MM.1S (cell line): ENCODE data around the gene MOGAT1.
"Not testable (repeated sequence)": the region's sequence is repeated elsewhere in the genome, so short reads cannot be mapped to it uniquely, and the experiment has no call there.

Source experiments
- DNase-seq: peaks from one replicate; pipeline ENCODE4 v3.0.0-alpha.2; 2015
- H2AFZ ChIP-seq: fragments of 300-600 bp; sonication (generic); 2 replicates; pipeline ENCODE4 v1.6.0; 2016; ENCODE audit warnings: antibody characterized with exemption, low read length
- H3F3A ChIP-seq: fragments of 300-600 bp; sonication (generic); 2 replicates; pipeline ENCODE4 v1.6.1; 2016; ENCODE audit warnings: mild to moderate bottlenecking, antibody characterized with exemption, low read length, moderate library complexity, mixed read lengths; ENCODE audit not compliant: insufficient read depth
- H3K27ac ChIP-seq: fragments of 300-600 bp; sonication (generic); 2 replicates; pipeline ENCODE4 v1.5.1; 2016; ENCODE audit warnings: mild to moderate bottlenecking, low read length
- H3K27me3 ChIP-seq: fragments of 300-600 bp; sonication (generic); replicated peaks from 2 replicates; pipeline ENCODE4 v1.6.0; 2016; ENCODE audit warnings: low read length; ENCODE audit not compliant: insufficient read depth
- H3K36me3 ChIP-seq: fragments of 300-600 bp; sonication (generic); replicated peaks from 2 replicates; pipeline ENCODE4 v1.6.1; 2016; ENCODE audit warnings: mild to moderate bottlenecking, low read length, mixed read lengths; ENCODE audit not compliant: insufficient read depth
- H3K4me1 ChIP-seq: fragments of 300-600 bp; sonication (generic); 2 replicates; pipeline ENCODE4 v1.6.1; 2016; ENCODE audit warnings: low read length, mixed read lengths
- H3K4me2 ChIP-seq: fragments of 300-600 bp; sonication (generic); 2 replicates; pipeline ENCODE4 v1.6.0; 2016; ENCODE audit warnings: low read depth, low read length
- H3K4me3 ChIP-seq: fragments of 300-600 bp; sonication (generic); 2 replicates; pipeline ENCODE4 v1.5.1; 2016; ENCODE audit warnings: low read length, mixed read lengths
- H3K79me2 ChIP-seq: fragments of 300-600 bp; sonication (generic); 2 replicates; pipeline ENCODE4 v1.6.1; 2016; ENCODE audit warnings: mixed run types, low read length, mixed read lengths
- H3K9ac ChIP-seq: fragments of 300-600 bp; sonication (generic); 2 replicates; pipeline ENCODE4 v1.6.1; 2016; ENCODE audit warnings: low read length, mixed read lengths
- H3K9me2 ChIP-seq: fragments of 300-600 bp; sonication (generic); replicated peaks from 2 replicates; pipeline ENCODE4 v1.6.1; 2016; ENCODE audit warnings: mild to moderate bottlenecking, low read length, mixed read lengths; ENCODE audit not compliant: insufficient read depth
- H3K9me3 ChIP-seq: fragments of 300-600 bp; sonication (generic); replicated peaks from 2 replicates; pipeline ENCODE4 v1.6.1; 2016; ENCODE audit warnings: mild to moderate bottlenecking, low read length, mixed read lengths; ENCODE audit not compliant: insufficient read depth
- H4K20me1 ChIP-seq: fragments of 300-600 bp; sonication (generic); 2 replicates; pipeline ENCODE4 v1.6.1; 2016; ENCODE audit warnings: mild to moderate bottlenecking, low read length, moderate library complexity, mixed read lengths; ENCODE audit not compliant: insufficient read depth
- EZH2 ChIP-seq: fragments of 300-600 bp; sonication (generic); optimal IDR thresholded peaks from 2 replicates; pipeline ENCODE3; 2017; ENCODE audit warnings: low read depth, mild to moderate bottlenecking, antibody characterized with exemption, low read length, mixed read lengths
- EZH2phosphoT487 ChIP-seq: fragments of 300-600 bp; sonication (generic); IDR thresholded peaks from 2 replicates; pipeline ENCODE4 v1.6.1; 2018; ENCODE audit warnings: antibody characterized with exemption, low read length
- TF ChIP-seq, protein P1 (sequence below): fragments of 300-600 bp; sonication (generic); IDR thresholded peaks from 2 replicates; pipeline ENCODE4 v1.5.1; 2016; ENCODE audit warnings: antibody characterized with exemption, low read length, mixed read lengths

Gene MOGAT1

DNA sequence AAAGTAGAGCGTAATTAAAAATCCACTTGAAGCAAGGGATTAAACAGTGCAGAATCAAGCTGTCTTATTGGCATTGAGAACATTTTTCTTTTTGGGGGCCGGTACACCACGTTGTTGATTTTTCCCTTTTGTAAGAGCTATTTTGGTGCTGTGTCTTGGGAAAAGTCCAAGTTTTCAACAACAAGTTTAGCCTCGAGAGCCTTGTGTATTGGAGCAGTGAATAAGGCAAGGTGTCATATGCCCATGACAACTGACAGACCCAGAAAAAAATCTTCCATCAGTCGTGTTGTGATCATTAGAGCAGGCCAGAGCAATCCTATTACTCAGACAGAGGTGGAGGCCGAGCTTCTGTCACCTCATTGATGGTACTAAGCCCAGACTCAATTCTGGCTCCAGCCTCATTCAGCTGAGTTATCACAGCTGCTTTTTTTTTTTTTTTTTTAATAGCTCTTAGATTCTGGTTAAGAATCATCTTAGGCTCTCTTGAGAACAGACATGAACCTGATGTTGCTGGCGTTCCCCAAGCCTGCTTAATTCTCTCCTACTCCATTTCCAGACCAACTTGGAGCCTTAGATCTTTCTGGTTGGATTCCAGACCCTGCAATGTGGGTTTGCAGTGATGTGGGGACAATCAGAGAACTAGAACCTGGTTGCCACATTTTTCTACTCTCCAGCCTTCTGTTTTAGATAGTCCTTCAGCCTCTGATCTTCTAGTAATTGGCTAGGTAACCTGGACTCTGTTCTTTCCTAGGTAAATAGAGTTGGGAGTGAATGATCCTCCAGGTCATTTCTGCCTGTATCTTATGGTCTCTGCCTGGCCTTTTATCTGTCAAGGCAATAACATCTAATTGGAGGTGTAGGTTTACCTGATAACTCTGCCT lies 43.1 kb downstream of the MOGAT1 start:
- no peaks in the 10 kb centered on the region for H3K9me2 ChIP-seq
- no peaks in the 10 kb centered on the region for H3K79me2 ChIP-seq
- H3K27ac ChIP-seq, result no peak overlapping the region
- H3K4me1 ChIP-seq, result no peaks in the 10 kb centered on the region
- no peaks in the 10 kb centered on the region for H3K9me3 ChIP-seq
- TF ChIP-seq, protein P1, sequence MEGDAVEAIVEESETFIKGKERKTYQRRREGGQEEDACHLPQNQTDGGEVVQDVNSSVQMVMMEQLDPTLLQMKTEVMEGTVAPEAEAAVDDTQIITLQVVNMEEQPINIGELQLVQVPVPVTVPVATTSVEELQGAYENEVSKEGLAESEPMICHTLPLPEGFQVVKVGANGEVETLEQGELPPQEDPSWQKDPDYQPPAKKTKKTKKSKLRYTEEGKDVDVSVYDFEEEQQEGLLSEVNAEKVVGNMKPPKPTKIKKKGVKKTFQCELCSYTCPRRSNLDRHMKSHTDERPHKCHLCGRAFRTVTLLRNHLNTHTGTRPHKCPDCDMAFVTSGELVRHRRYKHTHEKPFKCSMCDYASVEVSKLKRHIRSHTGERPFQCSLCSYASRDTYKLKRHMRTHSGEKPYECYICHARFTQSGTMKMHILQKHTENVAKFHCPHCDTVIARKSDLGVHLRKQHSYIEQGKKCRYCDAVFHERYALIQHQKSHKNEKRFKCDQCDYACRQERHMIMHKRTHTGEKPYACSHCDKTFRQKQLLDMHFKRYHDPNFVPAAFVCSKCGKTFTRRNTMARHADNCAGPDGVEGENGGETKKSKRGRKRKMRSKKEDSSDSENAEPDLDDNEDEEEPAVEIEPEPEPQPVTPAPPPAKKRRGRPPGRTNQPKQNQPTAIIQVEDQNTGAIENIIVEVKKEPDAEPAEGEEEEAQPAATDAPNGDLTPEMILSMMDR, result no peak
- TF ChIP-seq EZH2phosphoT487 (no peak), EZH2 (no peak)
- H3K4me2 ChIP-seq, result no peak overlapping the region
- H2AFZ ChIP-seq, result no peak overlapping the region
- H3F3A ChIP-seq, result no peaks in the 10 kb centered on the region
- H3K36me3 ChIP-seq, result no peaks in the 10 kb centered on the region
- H4K20me1 ChIP-seq, result no peaks in the 10 kb centered on the region
- H3K9ac ChIP-seq, result no peak overlapping the region
- H3K4me3 ChIP-seq, result no peak overlapping the region
- no peak for DNase-seq
- H3K27me3 ChIP-seq, result no peaks in the 10 kb centered on the region

GRCh38 chr2:222715742-222716141 lies 44.3 kb downstream of the MOGAT1 start:
- Histone ChIP-seq H3K4me3 (no peak overlapping the region), H2AFZ (no peak overlapping the region), H3K9me2 (no peaks in the 10 kb centered on the region), H3K27me3 (no peaks in the 10 kb centered on the region), H3F3A (no peaks in the 10 kb centered on the region), H3K4me1 (no peaks in the 10 kb centered on the region), H3K9ac (no peak overlapping the region), H3K4me2 (no peak overlapping the region), H3K79me2 (no peaks in the 10 kb centered on the region), H3K27ac (no peak overlapping the region), H3K36me3 (no peaks in the 10 kb centered on the region), H4K20me1 (no peaks in the 10 kb centered on the region), H3K9me3 (no peaks in the 10 kb centered on the region)
- TF ChIP-seq, protein P1, result no peak
- no peak for TF ChIP-seq EZH2phosphoT487
- no peak for TF ChIP-seq EZH2
- no peak for DNase-seq

DNA sequence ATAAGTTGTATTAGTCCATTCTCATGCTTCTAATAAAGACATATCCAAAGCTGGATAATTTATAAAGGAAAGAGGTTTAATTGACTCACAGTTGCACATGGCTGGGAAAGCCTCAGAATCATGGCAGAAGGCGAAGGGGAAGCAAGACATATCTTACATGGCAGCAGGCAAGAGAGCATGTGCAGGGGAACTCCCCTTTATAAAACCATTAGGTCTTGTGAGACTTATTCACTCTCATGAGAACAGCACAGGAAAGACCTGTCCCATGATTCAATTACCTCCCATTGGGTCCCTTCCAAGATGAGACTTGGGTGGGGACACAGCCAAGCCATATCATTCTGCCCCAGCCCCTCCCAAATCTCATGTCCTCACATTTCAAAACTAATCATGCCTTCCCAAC lies 48.3 kb downstream of the MOGAT1 start:
- DNase-seq, H3K79me2 ChIP-seq, H3K27ac ChIP-seq: not testable (repeated sequence)

GRCh38 chr2:222721597-222721996 lies 50.1 kb downstream of the MOGAT1 start:
- not testable (repeated sequence) for H3F3A ChIP-seq, H3K4me3 ChIP-seq, H3K27me3 ChIP-seq, H4K20me1 ChIP-seq, H3K79me2 ChIP-seq, H3K4me1 ChIP-seq, H3K4me2 ChIP-seq, DNase-seq, H3K9me2 ChIP-seq, H3K9me3 ChIP-seq, H3K9ac ChIP-seq, H3K36me3 ChIP-seq, H2AFZ ChIP-seq, H3K27ac ChIP-seq

More for the DNA sequence above, 48.3 kb downstream of the MOGAT1 start:
- H4K20me1 ChIP-seq, H3K4me1 ChIP-seq, H3K4me3 ChIP-seq, H3K36me3 ChIP-seq, H3K9ac ChIP-seq, H2AFZ ChIP-seq, H3F3A ChIP-seq, H3K9me2 ChIP-seq, H3K4me2 ChIP-seq, H3K27me3 ChIP-seq, H3K9me3 ChIP-seq: not testable (repeated sequence)
